ENCODE data around the gene FBRSL1. TPM values are rescaled to one million over a fixed set of nuclear protein-coding genes. Genes with fewer than 3 reads are reported as not detected.

FBRSL1 gene
- total RNA-seq, 1 donor from 2014 or later = 44.9 TPM

DNA sequence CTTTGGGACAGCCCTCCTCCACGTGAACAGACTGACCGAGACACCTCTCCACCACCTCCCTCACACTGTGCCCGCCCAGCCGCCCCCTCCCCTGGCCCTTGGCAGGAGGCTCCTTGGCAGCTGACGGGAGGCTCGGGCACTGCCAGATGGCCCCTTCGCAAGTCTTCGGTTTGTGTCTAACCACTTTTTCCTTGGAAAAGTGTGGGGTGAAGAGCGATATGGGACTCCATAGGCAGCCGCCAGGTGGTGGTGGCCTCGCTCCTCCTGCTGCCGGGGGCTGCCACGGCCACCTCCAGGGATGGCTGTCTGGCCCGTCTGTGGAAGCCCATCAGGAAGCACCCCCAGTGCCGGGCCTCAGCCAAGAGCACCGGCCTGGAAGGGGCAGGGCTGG, 61.7 kb downstream of the FBRSL1 start:
- no peak for DNase-seq (ENCODE audit: low spot score)
- peak; percentile 5 for ATAC-seq

GRCh38 chr12:132554845-132555630, 65.1 kb downstream of the FBRSL1 start:
- DNase-seq (ENCODE audit: low spot score) = no peak
- ATAC-seq = no peak

DNA sequence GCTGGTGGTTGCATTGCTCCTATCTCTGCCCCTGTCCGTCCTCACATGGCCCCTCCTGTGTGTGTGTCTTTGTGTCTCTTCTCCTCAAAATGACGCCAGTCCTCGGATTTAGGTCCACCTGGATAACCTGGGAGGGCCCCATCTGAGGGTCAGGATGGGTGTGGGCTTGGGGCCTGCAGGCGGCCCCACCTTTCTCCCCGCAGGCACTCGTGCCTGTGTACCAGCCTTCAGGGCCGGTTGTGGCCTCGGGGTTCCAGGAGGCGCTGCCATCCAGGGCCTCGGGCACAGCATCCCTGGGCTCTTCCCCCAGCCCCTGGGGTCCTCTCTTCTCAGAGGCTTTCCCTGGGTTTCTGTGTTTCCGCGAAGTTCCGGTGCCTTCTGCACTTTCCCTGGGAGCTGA, 65.7 kb downstream of the FBRSL1 start:
- no peak for DNase-seq (ENCODE audit: low spot score)
- ATAC-seq = no peak

DNA sequence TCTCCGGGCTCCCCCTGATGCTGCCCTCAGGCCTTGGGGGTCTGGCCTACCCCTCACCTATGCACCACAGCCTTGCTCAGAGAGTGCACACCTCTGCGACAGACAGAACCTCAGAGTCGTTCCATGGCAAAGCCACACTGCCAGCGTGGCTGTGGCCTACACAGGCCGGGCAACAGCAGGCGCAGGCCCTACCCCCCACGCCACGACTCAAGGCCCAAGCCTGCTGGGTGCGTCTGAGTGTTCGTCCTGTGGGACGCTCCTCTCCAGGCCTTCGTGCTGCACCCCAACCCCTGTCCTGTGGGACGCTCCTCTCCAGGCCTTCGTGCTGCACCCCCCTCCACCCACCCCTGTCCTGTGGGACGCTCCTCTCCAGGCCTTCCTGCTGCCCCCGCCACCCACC, 66.3 kb downstream of the FBRSL1 start:
- ATAC-seq (no peak), DNase-seq (ENCODE audit: low spot score) (no peak)

DNA sequence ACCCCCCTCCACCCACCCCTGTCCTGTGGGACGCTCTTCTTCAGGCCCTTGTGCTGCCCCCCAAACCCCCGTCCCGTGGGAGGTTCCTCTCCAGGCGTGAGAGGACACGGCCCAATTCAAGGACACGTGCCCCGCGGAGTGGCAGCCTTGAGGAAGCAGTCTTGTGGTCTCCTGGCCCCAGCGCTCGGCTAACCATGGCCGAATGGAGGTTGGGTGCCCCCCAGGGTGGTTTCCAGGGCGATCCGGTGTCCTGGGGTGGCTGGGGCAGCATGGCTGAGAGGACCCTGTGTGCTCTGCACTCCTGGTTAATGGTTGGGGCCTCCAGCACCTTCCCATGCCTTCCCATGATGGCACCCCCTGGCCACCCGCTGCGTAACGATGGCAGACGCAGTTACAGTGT, 66.8 kb downstream of the FBRSL1 start:
- no peak for ATAC-seq
- DNase-seq (ENCODE audit: low spot score) = no peak

DNA sequence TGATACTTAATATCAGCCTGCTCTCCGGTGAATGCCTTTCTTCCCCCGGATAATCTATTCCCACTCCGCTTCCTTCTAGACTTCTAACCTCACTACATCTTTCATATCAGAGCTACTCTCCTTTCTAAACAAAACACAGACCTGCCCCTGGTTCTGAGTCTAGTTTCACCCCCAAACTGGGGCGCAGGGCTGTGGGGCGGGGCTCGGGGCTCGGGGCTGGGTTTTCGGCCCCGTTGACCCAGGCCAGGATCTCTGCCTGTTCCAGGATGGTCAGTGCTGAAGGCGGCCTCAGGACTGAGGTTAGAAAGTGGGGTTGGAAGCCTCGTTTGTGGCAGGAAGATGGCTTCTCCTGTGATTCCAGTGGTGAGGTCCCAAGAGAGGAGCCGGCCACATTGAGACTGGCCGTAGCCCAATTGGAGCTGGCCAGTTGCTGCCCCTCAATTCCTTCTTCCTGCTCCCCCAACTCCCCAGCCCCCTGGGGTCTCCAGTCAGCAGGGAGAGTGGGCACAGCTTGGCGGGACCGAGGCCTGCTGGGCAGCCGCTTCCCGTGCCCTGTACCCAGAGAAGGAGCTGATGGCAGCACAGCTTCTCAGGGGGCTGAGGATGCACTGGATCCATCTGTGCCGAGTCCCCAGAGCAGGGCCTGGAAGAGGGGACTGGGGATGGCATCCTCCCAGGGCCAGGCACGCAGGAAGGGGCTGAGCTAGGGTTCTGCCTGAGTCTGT, 67.5 kb downstream of the FBRSL1 start:
- ATAC-seq (no peak), DNase-seq (ENCODE audit: low spot score) (no peak)

GRCh38 chr12:132558042-132558856, 68.3 kb downstream of the FBRSL1 start:
- DNase-seq (ENCODE audit: low spot score) (no peak), ATAC-seq (no peak)

DNA sequence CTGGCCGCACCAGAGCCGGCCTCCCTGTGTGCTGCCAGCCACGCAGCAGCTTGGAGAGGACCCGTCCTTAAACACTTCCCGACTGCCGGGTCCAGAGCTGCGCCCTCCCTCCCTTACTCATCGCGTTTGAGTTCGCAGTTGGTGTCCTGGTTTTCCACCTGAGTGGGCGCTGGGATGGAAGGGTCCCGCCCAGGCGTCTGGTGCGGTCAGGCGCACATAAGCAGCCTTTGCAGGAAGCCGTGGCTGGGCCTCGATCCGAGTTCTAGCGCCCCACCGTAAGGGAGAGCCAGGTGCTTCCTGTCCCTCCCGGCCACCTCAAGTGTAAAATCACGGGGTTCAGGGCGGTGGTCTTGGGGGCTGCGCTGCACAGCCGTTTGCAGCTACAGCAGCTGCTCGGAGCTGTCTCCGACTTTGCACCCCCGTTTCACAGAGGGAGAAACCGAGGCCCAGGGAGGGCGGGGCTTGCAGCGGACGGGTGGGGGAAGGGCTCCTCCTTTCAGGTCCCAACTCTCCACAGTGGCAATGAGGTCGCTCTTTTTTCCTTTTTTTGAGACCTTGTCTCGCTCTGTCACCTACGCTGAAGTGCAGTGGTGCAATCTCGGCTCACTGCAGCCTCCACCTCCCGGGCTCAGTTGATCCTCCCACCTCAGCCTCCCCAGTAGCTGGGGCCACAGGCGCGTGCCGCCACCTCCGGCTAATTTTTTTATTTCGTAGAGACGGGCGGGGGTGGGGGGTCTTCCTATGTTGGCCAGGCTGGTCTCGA, 69.1 kb downstream of the FBRSL1 start:
- DNase-seq (ENCODE audit: low spot score) (no peak), ATAC-seq (no peak)

GRCh38 chr12:132559652-132560363, 69.9 kb downstream of the FBRSL1 start:
- ATAC-seq = peak; percentile 82

DNA sequence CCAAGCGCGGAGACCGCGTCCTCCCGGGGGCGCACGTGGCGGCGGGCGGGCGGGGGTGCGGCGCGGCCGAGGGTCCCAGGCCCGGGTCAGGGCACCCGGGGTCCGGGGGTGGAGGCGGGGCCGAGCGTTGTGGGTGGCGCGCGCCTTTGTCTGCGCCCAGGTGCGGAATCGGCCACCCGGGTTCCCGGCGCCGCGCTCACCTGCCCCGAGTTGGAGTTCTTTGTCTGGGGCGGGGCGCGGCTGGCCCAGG, 70.3 kb downstream of the FBRSL1 start:
- ATAC-seq (peak; percentile 48), DNase-seq (ENCODE audit: low spot score) (no peak)

More at GRCh38 chr12:132559652-132560363, 69.9 kb downstream of the FBRSL1 start:
- DNase-seq (ENCODE audit: low spot score) = no peak

DNA sequence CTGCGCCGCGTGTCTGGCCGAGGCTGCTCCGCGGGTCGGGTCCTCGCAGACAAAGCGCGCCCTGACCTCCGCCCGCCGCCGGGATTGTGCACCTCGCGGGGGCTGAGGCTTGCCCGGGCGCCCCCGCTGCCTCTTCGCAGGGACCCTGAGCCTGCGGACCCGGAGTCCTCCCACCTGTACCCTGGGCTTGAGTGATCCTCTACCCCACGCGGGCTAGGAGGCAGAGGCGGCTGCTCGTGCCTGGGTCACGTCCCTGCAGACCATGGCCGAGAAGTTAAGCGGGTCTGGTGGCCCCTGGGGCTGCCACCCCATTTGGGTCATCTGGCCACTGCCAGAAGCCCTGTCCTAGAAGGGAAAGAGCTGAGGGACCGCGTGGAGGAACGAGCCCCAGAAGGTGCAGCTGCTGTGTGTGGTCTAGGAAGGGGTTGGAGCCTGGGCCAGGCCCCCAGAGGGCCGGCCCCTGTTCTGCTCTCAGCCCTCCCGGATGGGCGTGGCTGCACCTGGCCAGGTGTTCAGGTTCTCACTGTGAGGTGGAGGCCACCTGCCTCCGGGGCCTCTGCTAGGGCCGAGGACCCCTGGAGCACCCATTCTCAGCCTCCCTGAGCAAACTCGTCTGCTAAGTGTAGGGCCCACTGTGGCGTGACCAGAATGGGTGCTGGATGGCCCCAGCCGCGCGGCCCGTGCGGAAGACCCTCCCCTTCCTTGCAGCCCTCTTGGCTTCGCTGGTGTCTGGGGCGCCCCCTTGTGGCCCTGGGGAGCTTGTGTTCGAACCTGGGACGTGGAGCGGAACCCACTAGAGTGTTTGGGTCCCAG, 70.9 kb downstream of the FBRSL1 start:
- ATAC-seq (peak; percentile 11), DNase-seq (ENCODE audit: low spot score) (no peak)

Other genes with a start within 250 kb of the FBRSL1 start
- gene GALNT9, start 160.6 kb upstream of the FBRSL1 start, total RNA-seq = not detected
- 9.2 TPM for gene LRCOL1, start 120.4 kb downstream of the FBRSL1 start, total RNA-seq
- gene P2RX2, start 128.6 kb downstream of the FBRSL1 start, total RNA-seq = not detected
- gene POLE, start 197.2 kb downstream of the FBRSL1 start, total RNA-seq = 29.3 TPM
- 225 TPM for gene PXMP2, start 197.4 kb downstream of the FBRSL1 start, total RNA-seq
- 25.2 TPM for gene PGAM5, start 220.7 kb downstream of the FBRSL1 start, total RNA-seq